ENCODE results near the gene C21orf91.

C21orf91 gene

GRCh38 chr21:17797967-17798366, 21.2 kb downstream of the C21orf91 start:
- Histone ChIP-seq H3K4me3 (ENCODE audit: low read depth, low read length) (no peak overlapping the region), H3K9me3 (ENCODE audit: control insufficient read depth, insufficient read depth, low read length) (no peaks in the 10 kb centered on the region), H3K36me3 (ENCODE audit: control insufficient read depth, insufficient read depth, low read length) (peaks cover 47% of the 10 kb centered on the region), H3K27ac (ENCODE audit: low read depth, low read length) (no peak overlapping the region), H3K4me1 (ENCODE audit: control insufficient read depth, insufficient read depth, low read length) (no peaks in the 10 kb centered on the region), H3K27me3 (ENCODE audit: control insufficient read depth, insufficient read depth, low read length) (no peaks in the 10 kb centered on the region), H3K9ac (ENCODE audit: low read depth, low read length) (no peak overlapping the region)

GRCh38 chr21:17796503-17796902, 22.7 kb downstream of the C21orf91 start:
- Histone ChIP-seq H3K4me1 (ENCODE audit: control insufficient read depth, insufficient read depth, low read length) (no peaks in the 10 kb centered on the region), H3K9me3 (ENCODE audit: control insufficient read depth, insufficient read depth, low read length) (no peaks in the 10 kb centered on the region), H3K9ac (ENCODE audit: low read depth, low read length) (no peak overlapping the region), H3K27ac (ENCODE audit: low read depth, low read length) (no peak overlapping the region), H3K4me3 (ENCODE audit: low read depth, low read length) (no peak overlapping the region), H3K27me3 (ENCODE audit: control insufficient read depth, insufficient read depth, low read length) (no peaks in the 10 kb centered on the region), H3K36me3 (ENCODE audit: control insufficient read depth, insufficient read depth, low read length) (peaks cover 54% of the 10 kb centered on the region)

- Histone ChIP-seq H3K27ac (ENCODE audit: low read depth, low read length) (no peak overlapping the region), H3K9me3 (ENCODE audit: control insufficient read depth, insufficient read depth, low read length) (no peaks in the 10 kb centered on the region), H3K27me3 (ENCODE audit: control insufficient read depth, insufficient read depth, low read length) (no peaks in the 10 kb centered on the region), H3K9ac (ENCODE audit: low read depth, low read length) (no peak overlapping the region), H3K4me3 (ENCODE audit: low read depth, low read length) (no peak overlapping the region), H3K36me3 (ENCODE audit: control insufficient read depth, insufficient read depth, low read length) (peaks cover 58% of the 10 kb centered on the region), H3K4me1 (ENCODE audit: control insufficient read depth, insufficient read depth, low read length) (no peaks in the 10 kb centered on the region)
Observed at GRCh38 chr21:17796037-17796403, 23.1 kb downstream of the C21orf91 start.

- Histone ChIP-seq H3K9me3 (ENCODE audit: control insufficient read depth, insufficient read depth, low read length) (no peaks in the 10 kb centered on the region), H3K9ac (ENCODE audit: low read depth, low read length) (no peak overlapping the region), H3K27ac (ENCODE audit: low read depth, low read length) (no peak overlapping the region), H3K4me1 (ENCODE audit: control insufficient read depth, insufficient read depth, low read length) (no peaks in the 10 kb centered on the region), H3K27me3 (ENCODE audit: control insufficient read depth, insufficient read depth, low read length) (no peaks in the 10 kb centered on the region), H3K4me3 (ENCODE audit: low read depth, low read length) (no peak overlapping the region), H3K36me3 (ENCODE audit: control insufficient read depth, insufficient read depth, low read length) (peaks cover 59% of the 10 kb centered on the region)
Observed at GRCh38 chr21:17795146-17796036, 23.8 kb downstream of the C21orf91 start.

GRCh38 chr21:17794518-17795145, 24.5 kb downstream of the C21orf91 start:
- Histone ChIP-seq H3K9me3 (ENCODE audit: control insufficient read depth, insufficient read depth, low read length) (no peaks in the 10 kb centered on the region), H3K9ac (ENCODE audit: low read depth, low read length) (no peak overlapping the region), H3K4me1 (ENCODE audit: control insufficient read depth, insufficient read depth, low read length) (no peaks in the 10 kb centered on the region), H3K36me3 (ENCODE audit: control insufficient read depth, insufficient read depth, low read length) (peaks cover 59% of the 10 kb centered on the region), H3K27me3 (ENCODE audit: control insufficient read depth, insufficient read depth, low read length) (no peaks in the 10 kb centered on the region), H3K27ac (ENCODE audit: low read depth, low read length) (no peak overlapping the region), H3K4me3 (ENCODE audit: low read depth, low read length) (no peak overlapping the region)

GRCh38 chr21:17793246-17794123, 25.7 kb downstream of the C21orf91 start:
- Histone ChIP-seq H3K27ac (ENCODE audit: low read depth, low read length) (no peak overlapping the region), H3K9me3 (ENCODE audit: control insufficient read depth, insufficient read depth, low read length) (no peaks in the 10 kb centered on the region), H3K4me1 (ENCODE audit: control insufficient read depth, insufficient read depth, low read length) (no peaks in the 10 kb centered on the region), H3K9ac (ENCODE audit: low read depth, low read length) (no peak overlapping the region), H3K36me3 (ENCODE audit: control insufficient read depth, insufficient read depth, low read length) (peaks cover 59% of the 10 kb centered on the region), H3K4me3 (ENCODE audit: low read depth, low read length) (no peak overlapping the region), H3K27me3 (ENCODE audit: control insufficient read depth, insufficient read depth, low read length) (no peaks in the 10 kb centered on the region)

- H3K36me3 ChIP-seq (ENCODE audit: control insufficient read depth, insufficient read depth, low read length): peaks cover 55% of the 10 kb centered on the region
- H3K4me3 ChIP-seq (ENCODE audit: low read depth, low read length): no peak overlapping the region
- no peaks in the 10 kb centered on the region for H3K9me3 ChIP-seq (ENCODE audit: control insufficient read depth, insufficient read depth, low read length)
- no peak overlapping the region for H3K9ac ChIP-seq (ENCODE audit: low read depth, low read length)
- H3K4me1 ChIP-seq (ENCODE audit: control insufficient read depth, insufficient read depth, low read length): no peaks in the 10 kb centered on the region
- no peak overlapping the region for H3K27ac ChIP-seq (ENCODE audit: low read depth, low read length)
- H3K27me3 ChIP-seq (ENCODE audit: control insufficient read depth, insufficient read depth, low read length): no peaks in the 10 kb centered on the region
Observed at GRCh38 chr21:17789656-17790055, 29.5 kb downstream of the C21orf91 start.

- Histone ChIP-seq H3K4me3 (ENCODE audit: low read depth, low read length) (no peak overlapping the region), H3K27ac (ENCODE audit: low read depth, low read length) (no peak overlapping the region), H3K9me3 (ENCODE audit: control insufficient read depth, insufficient read depth, low read length) (no peaks in the 10 kb centered on the region), H3K36me3 (ENCODE audit: control insufficient read depth, insufficient read depth, low read length) (peaks cover 49% of the 10 kb centered on the region), H3K9ac (ENCODE audit: low read depth, low read length) (no peak overlapping the region), H3K4me1 (ENCODE audit: control insufficient read depth, insufficient read depth, low read length) (no peaks in the 10 kb centered on the region), H3K27me3 (ENCODE audit: control insufficient read depth, insufficient read depth, low read length) (no peaks in the 10 kb centered on the region)
Observed at GRCh38 chr21:17789069-17789468, 30.1 kb downstream of the C21orf91 start.

GRCh38 chr21:17786851-17787181, 32.3 kb downstream of the C21orf91 start:
- Histone ChIP-seq H3K27ac (ENCODE audit: low read depth, low read length) (no peak overlapping the region), H3K4me1 (ENCODE audit: control insufficient read depth, insufficient read depth, low read length) (peaks cover 7% of the 10 kb centered on the region; the same call in 1 of the 2 replicates), H3K9ac (ENCODE audit: low read depth, low read length) (no peak overlapping the region)

GRCh38 chr21:17786071-17786850, 32.9 kb downstream of the C21orf91 start:
- Histone ChIP-seq H3K36me3 (ENCODE audit: control insufficient read depth, insufficient read depth, low read length) (peaks cover 22% of the 10 kb centered on the region), H3K27ac (ENCODE audit: low read depth, low read length) (no peak overlapping the region), H3K4me1 (ENCODE audit: control insufficient read depth, insufficient read depth, low read length) (peaks cover 11% of the 10 kb centered on the region; the same call in 1 of the 2 replicates), H3K4me3 (ENCODE audit: low read depth, low read length) (no peak overlapping the region), H3K9ac (ENCODE audit: low read depth, low read length) (no peak overlapping the region), H3K9me3 (ENCODE audit: control insufficient read depth, insufficient read depth, low read length) (no peaks in the 10 kb centered on the region), H3K27me3 (ENCODE audit: control insufficient read depth, insufficient read depth, low read length) (no peaks in the 10 kb centered on the region)

More at GRCh38 chr21:17786851-17787181, 32.3 kb downstream of the C21orf91 start:
- H3K4me3 ChIP-seq (ENCODE audit: low read depth, low read length): no peak overlapping the region
- no peaks in the 10 kb centered on the region for H3K27me3 ChIP-seq (ENCODE audit: control insufficient read depth, insufficient read depth, low read length)
- H3K36me3 ChIP-seq (ENCODE audit: control insufficient read depth, insufficient read depth, low read length): peaks cover 27% of the 10 kb centered on the region
- no peaks in the 10 kb centered on the region for H3K9me3 ChIP-seq (ENCODE audit: control insufficient read depth, insufficient read depth, low read length)

Measured in HUES48 (cell line).